OCI-LY7 (cell line): ENCODE measurements around the gene TLL2.
A peak's percentile ranks its signal among the peaks of the same experiment; 100 is the strongest.

Experiments
- EZH2phosphoT487 ChIP-seq: fragments of 200-600 bp; sonication (generic); IDR thresholded peaks from 2 replicates; pipeline ENCODE4 v1.6.1; 2018; ENCODE audit warnings: low read depth, borderline replicate concordance, mild to moderate bottlenecking, mixed run types, antibody characterized with exemption, low read length, moderate library complexity, mixed read lengths
- TF ChIP-seq, protein P1 (sequence below): fragments of 200-600 bp; sonication (generic); conservative IDR thresholded peaks from 2 replicates; pipeline ENCODE4 v1.5.1; 2014; ENCODE audit warnings: mild to moderate bottlenecking, antibody characterized with exemption, low read length, moderate library complexity, mixed read lengths

DNA sequence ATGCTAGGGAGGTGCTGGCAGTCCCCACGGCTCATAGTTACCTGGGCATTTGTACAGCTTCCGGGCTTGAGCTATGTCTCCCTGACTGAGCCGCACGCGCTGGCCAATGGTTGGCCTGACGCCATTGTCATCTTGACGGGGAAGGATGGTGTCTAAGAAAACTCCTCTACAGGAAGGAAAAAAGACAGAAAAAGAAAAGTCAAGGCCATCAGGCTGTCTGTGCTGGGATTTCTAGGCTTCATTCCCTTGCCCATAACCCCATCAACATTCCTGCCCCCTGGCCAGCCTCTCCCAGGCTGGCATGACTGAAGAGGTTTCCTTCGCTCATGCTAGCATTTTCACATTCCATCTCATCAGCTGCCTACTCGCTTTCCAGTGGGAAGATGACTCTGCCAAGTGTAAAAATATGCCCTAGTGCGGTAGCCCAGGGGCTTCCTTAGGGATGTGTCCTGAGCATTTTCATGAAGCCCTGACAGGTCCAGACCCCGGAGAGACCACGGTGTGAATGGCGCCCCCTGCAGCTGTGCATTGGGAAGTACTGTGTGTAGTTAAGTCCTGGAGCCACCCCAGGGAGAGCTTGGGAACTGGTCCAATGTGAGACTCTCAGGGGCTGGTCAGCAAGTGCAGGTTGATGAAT lies 100.5 kb downstream of the TLL2 start:
- TF ChIP-seq, protein P1, sequence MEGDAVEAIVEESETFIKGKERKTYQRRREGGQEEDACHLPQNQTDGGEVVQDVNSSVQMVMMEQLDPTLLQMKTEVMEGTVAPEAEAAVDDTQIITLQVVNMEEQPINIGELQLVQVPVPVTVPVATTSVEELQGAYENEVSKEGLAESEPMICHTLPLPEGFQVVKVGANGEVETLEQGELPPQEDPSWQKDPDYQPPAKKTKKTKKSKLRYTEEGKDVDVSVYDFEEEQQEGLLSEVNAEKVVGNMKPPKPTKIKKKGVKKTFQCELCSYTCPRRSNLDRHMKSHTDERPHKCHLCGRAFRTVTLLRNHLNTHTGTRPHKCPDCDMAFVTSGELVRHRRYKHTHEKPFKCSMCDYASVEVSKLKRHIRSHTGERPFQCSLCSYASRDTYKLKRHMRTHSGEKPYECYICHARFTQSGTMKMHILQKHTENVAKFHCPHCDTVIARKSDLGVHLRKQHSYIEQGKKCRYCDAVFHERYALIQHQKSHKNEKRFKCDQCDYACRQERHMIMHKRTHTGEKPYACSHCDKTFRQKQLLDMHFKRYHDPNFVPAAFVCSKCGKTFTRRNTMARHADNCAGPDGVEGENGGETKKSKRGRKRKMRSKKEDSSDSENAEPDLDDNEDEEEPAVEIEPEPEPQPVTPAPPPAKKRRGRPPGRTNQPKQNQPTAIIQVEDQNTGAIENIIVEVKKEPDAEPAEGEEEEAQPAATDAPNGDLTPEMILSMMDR: peak; percentile 63
- no peak for TF ChIP-seq EZH2phosphoT487
